Colonic mucosa (tissue), 4 donors: Measurements from ENCODE around the gene NYAP1. TPM values are rescaled to one million over a fixed set of nuclear protein-coding genes. Genes with fewer than 3 reads are reported as not detected.

Experiments
- DNase-seq: peaks from one replicate; pipeline ENCODE4 v3.0.0-alpha.2; 2020
- H3K27ac ChIP-seq: fragments of 200-600 bp; one replicate; pipeline ENCODE4 v1.8.0; 2021
- H3K27me3 ChIP-seq: fragments of 200-600 bp; one replicate; pipeline ENCODE4 v1.8.0; 2021
- H3K36me3 ChIP-seq: fragments of 200-600 bp; one replicate; pipeline ENCODE4 v1.8.0; 2021
- H3K4me1 ChIP-seq: fragments of 200-600 bp; one replicate; pipeline ENCODE4 v1.8.0; 2021; ENCODE audit warnings: mild to moderate bottlenecking
- H3K4me3 ChIP-seq: fragments of 200-600 bp; one replicate; pipeline ENCODE4 v1.8.0; 2021
- H3K9ac ChIP-seq, 2 donors: one replicate each; pipeline ENCODE4 v1.7.0; 2013; ENCODE audit warnings: control low read depth in 2 of 2, low read depth in 2 of 2, low read length in 2 of 2
- H3K9me3 ChIP-seq: fragments of 200-600 bp; one replicate; pipeline ENCODE4 v1.8.0; 2021
- intact Hi-C: fragments of 100-400 bp; cut with DNase I; formaldehyde crosslinking; loops from one replicate; pipeline ENCODE4 v1.14.1; 2022
- total RNA-seq, 2 donors: library from RNA; stranded (reverse); fragmentation: NEBNext Ultra II Directional in 1 of 2; extraction: Animal tissue kit (Norgen Biotek cat#: 25700) in 1 of 2; gene quantifications; one replicate each; pipeline ENCODE4 v1.2.1, GENCODE V29; 2021
- TF ChIP-seq, protein P1 (sequence below): fragments of 200-600 bp; IDR thresholded peaks from one replicate; pipeline ENCODE4 v1.8.0; 2022; ENCODE audit warnings: antibody characterized with exemption, mild to moderate bottlenecking
- donor health status: healthy.
- donor health status: DM: no; HTN: no; CAD: no.
- donor health status: DM: no; HTN: no; CAD: no.

Gene NYAP1
- total RNA-seq, 2 donors from 2014 or later = 0.44 to 0.69 TPM

DNA sequence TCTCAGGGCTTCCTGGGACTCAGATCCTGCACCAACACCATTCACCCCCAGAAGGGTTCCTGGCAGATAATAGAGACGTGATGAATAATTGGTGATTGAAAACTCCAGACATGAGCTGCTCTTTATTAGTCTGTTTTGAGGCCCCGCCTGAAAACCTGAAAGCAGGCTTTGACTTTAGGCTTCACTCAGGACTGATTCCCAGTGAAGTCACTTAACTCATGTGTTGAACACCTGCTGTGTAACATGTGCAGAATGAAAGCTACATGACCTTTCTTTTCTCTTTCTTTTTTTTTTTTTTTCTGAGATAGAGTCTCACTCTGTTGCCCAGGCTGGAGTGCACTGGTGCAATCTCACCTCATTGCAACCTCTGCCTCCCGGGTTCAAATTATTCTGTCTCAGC is 28.5 kb upstream of the NYAP1 start:
- no peak overlapping the region for H3K4me3 ChIP-seq
- H3K9ac ChIP-seq = no peak overlapping the region
- DNase-seq = no peak
- no peaks in the 10 kb centered on the region for H3K36me3 ChIP-seq
- no peaks in the 10 kb centered on the region for H3K27me3 ChIP-seq
- H3K4me1 ChIP-seq = no peaks in the 10 kb centered on the region
- no peaks in the 10 kb centered on the region for H3K9me3 ChIP-seq
- TF ChIP-seq, protein P1, sequence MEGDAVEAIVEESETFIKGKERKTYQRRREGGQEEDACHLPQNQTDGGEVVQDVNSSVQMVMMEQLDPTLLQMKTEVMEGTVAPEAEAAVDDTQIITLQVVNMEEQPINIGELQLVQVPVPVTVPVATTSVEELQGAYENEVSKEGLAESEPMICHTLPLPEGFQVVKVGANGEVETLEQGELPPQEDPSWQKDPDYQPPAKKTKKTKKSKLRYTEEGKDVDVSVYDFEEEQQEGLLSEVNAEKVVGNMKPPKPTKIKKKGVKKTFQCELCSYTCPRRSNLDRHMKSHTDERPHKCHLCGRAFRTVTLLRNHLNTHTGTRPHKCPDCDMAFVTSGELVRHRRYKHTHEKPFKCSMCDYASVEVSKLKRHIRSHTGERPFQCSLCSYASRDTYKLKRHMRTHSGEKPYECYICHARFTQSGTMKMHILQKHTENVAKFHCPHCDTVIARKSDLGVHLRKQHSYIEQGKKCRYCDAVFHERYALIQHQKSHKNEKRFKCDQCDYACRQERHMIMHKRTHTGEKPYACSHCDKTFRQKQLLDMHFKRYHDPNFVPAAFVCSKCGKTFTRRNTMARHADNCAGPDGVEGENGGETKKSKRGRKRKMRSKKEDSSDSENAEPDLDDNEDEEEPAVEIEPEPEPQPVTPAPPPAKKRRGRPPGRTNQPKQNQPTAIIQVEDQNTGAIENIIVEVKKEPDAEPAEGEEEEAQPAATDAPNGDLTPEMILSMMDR = no peak
- intact Hi-C loops = no loop called here
- no peak overlapping the region for H3K27ac ChIP-seq

DNA sequence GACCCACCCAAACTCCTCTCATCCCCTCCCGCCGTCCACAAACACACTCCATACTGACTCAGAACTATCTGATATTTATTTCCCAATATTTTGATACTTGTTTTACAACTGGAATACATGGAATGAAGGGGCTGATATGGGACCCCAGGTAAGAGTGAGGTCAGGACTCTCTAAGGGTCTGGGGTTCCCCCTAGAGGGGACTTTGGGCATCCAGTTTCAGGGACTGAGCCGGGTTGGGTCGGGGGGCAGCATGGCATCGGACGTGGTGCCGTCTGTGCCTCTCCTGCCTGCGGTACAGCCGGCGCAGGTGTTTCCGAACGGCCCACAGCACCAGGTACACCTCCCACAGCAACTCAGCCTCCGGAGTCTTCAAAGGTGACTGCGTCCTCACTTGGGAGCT is 27.2 kb upstream of the NYAP1 start:
- no peak overlapping the region for H3K9ac ChIP-seq
- no peak for DNase-seq
- intact Hi-C loops = no loop called here
- no peaks in the 10 kb centered on the region for H3K9me3 ChIP-seq
- no peaks in the 10 kb centered on the region for H3K36me3 ChIP-seq
- H3K4me3 ChIP-seq = no peak overlapping the region
- H3K27ac ChIP-seq = no peak overlapping the region
- H3K27me3 ChIP-seq = no peaks in the 10 kb centered on the region
- TF ChIP-seq, protein P1 = no peak
- H3K4me1 ChIP-seq = no peaks in the 10 kb centered on the region

DNA sequence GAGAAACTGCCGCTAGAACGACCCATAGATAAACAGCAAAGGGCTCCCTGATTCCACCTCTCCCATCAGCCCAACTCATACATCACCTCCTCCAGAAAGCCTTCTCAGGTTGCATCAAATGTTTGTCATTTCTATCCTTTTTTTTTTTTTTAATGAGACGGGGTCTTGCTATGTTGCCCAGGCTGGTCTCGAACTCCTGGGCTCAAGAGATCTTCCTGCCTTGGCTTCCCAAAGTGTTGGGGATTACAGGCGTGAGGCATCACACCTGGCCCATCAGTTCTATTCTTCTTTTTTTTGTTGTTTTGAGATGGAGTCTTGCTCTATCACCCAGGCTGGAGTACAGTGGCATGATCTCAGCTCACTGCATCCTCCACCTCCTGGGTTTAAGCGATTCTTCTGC is 26.7 kb upstream of the NYAP1 start:
- Histone ChIP-seq H3K9me3 (no peaks in the 10 kb centered on the region), H3K36me3 (no peaks in the 10 kb centered on the region), H3K4me1 (no peaks in the 10 kb centered on the region), H3K9ac (no peak overlapping the region), H3K27ac (no peak overlapping the region), H3K4me3 (no peak overlapping the region), H3K27me3 (no peaks in the 10 kb centered on the region)
- TF ChIP-seq, protein P1 = no peak
- intact Hi-C loops = no loop called here
- no peak for DNase-seq

DNA sequence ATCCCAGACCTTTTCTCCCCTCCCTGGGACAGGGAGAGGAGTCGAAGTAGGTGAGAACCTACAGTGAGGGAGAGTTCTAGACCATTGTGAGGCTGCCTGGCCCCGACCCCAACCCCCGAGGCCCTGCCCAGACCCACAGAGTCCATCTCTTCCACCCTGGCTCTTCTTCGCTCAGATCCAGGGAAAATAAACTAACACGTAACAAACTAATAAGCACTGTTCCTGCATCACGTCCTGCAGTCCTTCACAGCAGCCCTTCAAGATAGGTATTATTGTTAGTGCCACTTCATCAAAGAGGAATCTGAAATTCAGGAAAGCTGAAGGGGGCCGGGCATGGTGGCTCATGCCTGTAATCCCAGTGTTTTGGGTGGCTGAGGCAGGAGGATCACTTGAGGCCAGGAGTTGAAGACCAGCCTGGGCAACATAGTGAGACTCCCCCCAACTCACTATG is 19.5 kb upstream of the NYAP1 start, which contains the start of gene SPACDR:
TSS of gene SPACDR (minus strand) at position 51 of the 451 bp plus-strand sequence. CDS start 235 bp downstream, outside the sequence.
- Histone ChIP-seq H3K4me3 (no peak within 1 kb of the TSS), H3K9ac (no peak within 1 kb of the TSS), H3K27me3 (no peaks in the 10 kb centered on the region), H3K36me3 (peaks cover 6% of the 10 kb centered on the region), H3K27ac (no peak within 1 kb of the TSS), H3K9me3 (no peaks in the 10 kb centered on the region), H3K4me1 (no peaks in the 10 kb centered on the region)
- intact Hi-C loops = no loop called here
- no peak for DNase-seq
- TF ChIP-seq, protein P1 = no peak

DNA sequence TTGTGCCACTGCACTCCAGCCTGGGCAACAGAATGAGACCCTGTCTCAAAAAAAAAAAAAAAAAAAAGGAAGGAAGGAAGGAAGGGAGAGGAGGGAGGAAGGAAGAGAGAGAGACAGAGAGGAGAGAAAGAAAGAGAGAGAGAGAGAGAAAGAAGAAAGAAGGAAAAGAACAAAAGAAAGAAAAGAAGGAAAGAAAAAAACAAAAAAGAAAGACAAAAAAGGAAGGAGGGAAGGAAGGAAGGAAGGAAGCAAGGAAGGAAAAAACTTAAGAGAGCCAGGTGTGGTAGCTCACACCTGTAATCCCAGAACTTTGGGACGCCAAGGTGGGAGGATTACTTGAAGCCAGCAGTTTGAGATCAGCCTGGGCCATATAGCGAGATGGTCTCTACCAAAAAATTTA is 18.9 kb upstream of the NYAP1 start:
- H3K27me3 ChIP-seq = no peaks in the 10 kb centered on the region
- TF ChIP-seq, protein P1 = no peak
- H3K4me3 ChIP-seq = no peak overlapping the region

More for the DNA sequence above, 18.9 kb upstream of the NYAP1 start:
- Histone ChIP-seq H3K9ac (no peak overlapping the region), H3K9me3 (no peaks in the 10 kb centered on the region), H3K36me3 (peaks cover 6% of the 10 kb centered on the region), H3K4me1 (peaks cover 4% of the 10 kb centered on the region), H3K27ac (no peak overlapping the region)
- intact Hi-C loops = loop anchor here (5.0 kb wide), 1 partner anchor 228 kb away; the partner anchor contains the start of gene GIGYF1
- DNase-seq = no peak
